HepG2 (cell line): ENCODE results near the gene ADGRG1. TPM values are rescaled to one million over a fixed set of nuclear protein-coding genes. Genes with fewer than 3 reads are reported as not detected.

Source experiments
- AKAP8 ChIP-seq: sonication (generic); formaldehyde crosslinking; IDR thresholded peaks from 2 replicates; pipeline ENCODE4 v1.5.1; 2020; ENCODE audit warnings: mild to moderate bottlenecking, missing genetic modification reagents
- HNRNPK ChIP-seq: fragments of 200-400 bp; formaldehyde crosslinking; IDR thresholded peaks from 2 replicates; pipeline ENCODE4 v1.6.1; 2018; ENCODE audit warnings: low read length, low read depth, moderate library complexity, mild to moderate bottlenecking; ENCODE audit not compliant: poor library complexity, severe bottlenecking
- JARID2 ChIP-seq: sonication (generic); formaldehyde crosslinking; IDR thresholded peaks from 2 replicates; pipeline ENCODE4 v1.8.1; 2023; ENCODE audit warnings: missing genetic modification reagents, inconsistent platforms; ENCODE audit not compliant: insufficient replicate concordance
- LCORL ChIP-seq, 2 experiments: fragments of 450-650 bp in 1 of 2; sonication (generic) in 1 of 2; formaldehyde crosslinking in 1 of 2; IDR thresholded peaks; 2 replicates each; pipeline versions ENCODE4 v1.5.0 to v1.6.1; 2017 to 2020; ENCODE audit warnings: antibody characterized with exemption in 1 of 2, missing genetic modification reagents in 1 of 2
- MEIS2 ChIP-seq: sonication (generic); formaldehyde crosslinking; IDR thresholded peaks from 2 replicates; pipeline ENCODE4 v1.9.0; 2021; ENCODE audit warnings: mild to moderate bottlenecking, missing genetic modification reagents
- PAX8 ChIP-seq: sonication (generic); formaldehyde crosslinking; IDR thresholded peaks from 2 replicates; pipeline ENCODE4 v1.8.0; 2022; ENCODE audit warnings: mild to moderate bottlenecking, missing genetic modification reagents, borderline replicate concordance
- PHF21A ChIP-seq: sonication (generic); formaldehyde crosslinking; IDR thresholded peaks from 2 replicates; pipeline ENCODE4 v1.5.0; 2020; ENCODE audit warnings: mild to moderate bottlenecking, missing genetic modification reagents
- RAD51 ChIP-seq: fragments of 450-650 bp; IDR thresholded peaks from 2 replicates; pipeline ENCODE4 v1.6.1; 2016; ENCODE audit warnings: borderline replicate concordance
- ZNF124 ChIP-seq: sonication (generic); formaldehyde crosslinking; IDR thresholded peaks from 2 replicates; pipeline ENCODE4 v1.4.0; 2020; ENCODE audit warnings: missing genetic modification reagents
- ZNF567 ChIP-seq: sonication (generic); formaldehyde crosslinking; IDR thresholded peaks from 2 replicates; pipeline ENCODE4 v1.8.1; 2023; ENCODE audit warnings: mild to moderate bottlenecking, missing genetic modification reagents, borderline replicate concordance
- ZNF780A ChIP-seq: sonication (generic); formaldehyde crosslinking; IDR thresholded peaks from 2 replicates; pipeline ENCODE4 v1.8.0; 2022; ENCODE audit warnings: mild to moderate bottlenecking, missing genetic modification reagents, moderate library complexity
- polyA plus RNA-seq, 8 experiments: library from polyadenylated mRNA; depleted of rRNA in 3 of 8; stranded (reverse) in 7 of 8; unstranded in 1 of 8; fragments of >200 nt; fragmentation: Illumina TruSeq in 4 of 8; extraction: Trizol in 4 of 8; gene quantifications; 2 replicates each; pipeline versions ENCODE4 v1.2.1 to v1.2.3, GENCODE V29; 2011 to 2016; ENCODE audit warnings: low read depth in 4 of 8, missing spikeins in 1 of 8, mixed read lengths in 1 of 8; ENCODE audit not compliant: insufficient read depth in 1 of 8
- total RNA-seq, 5 experiments: library from RNA; depleted of rRNA; stranded (reverse); fragments of >200 nt; fragmentation: Illumina TruSeq; extraction: Trizol; gene quantifications; 2 replicates each; pipeline ENCODE4 v1.2.3, GENCODE V29; 2016; ENCODE audit warnings: low read depth in 1 of 5
- TF ChIP-seq, protein P1 (sequence below): sonication (generic); formaldehyde crosslinking; IDR thresholded peaks from 2 replicates; pipeline ENCODE4 v1.4.0; 2020; ENCODE audit warnings: mild to moderate bottlenecking, missing genetic modification reagents
- TF ChIP-seq, protein P2 (sequence below), 2 experiments: sonication (generic) in 1 of 2; formaldehyde crosslinking in 1 of 2; IDR thresholded peaks; 2 replicates each; pipeline versions ENCODE4 v1.4.0 to v1.6.1; 2018 to 2020; ENCODE audit warnings: missing genetic modification reagents in 2 of 2, borderline replicate concordance in 1 of 2, low read depth in 1 of 2, mild to moderate bottlenecking in 1 of 2, missing biosample characterization in 1 of 2
- TF ChIP-seq, protein P3 (sequence below): IDR thresholded peaks from 2 replicates; pipeline ENCODE4 v1.6.1; 2012; ENCODE audit warnings: low read length, improper control_type of control experiment
- TF ChIP-seq, protein P4 (sequence below): IDR thresholded peaks from 2 replicates; pipeline ENCODE4 v1.6.1; 2016; ENCODE audit warnings: missing biosample characterization, missing genetic modification reagents, low read depth

ADGRG1 gene
- total and polyA plus RNA-seq, 2 of the 13 experiments (the other 11 are each of a cell fraction or from before 2014, with no cell fraction given): 2.7 to 5.9 TPM

DNA sequence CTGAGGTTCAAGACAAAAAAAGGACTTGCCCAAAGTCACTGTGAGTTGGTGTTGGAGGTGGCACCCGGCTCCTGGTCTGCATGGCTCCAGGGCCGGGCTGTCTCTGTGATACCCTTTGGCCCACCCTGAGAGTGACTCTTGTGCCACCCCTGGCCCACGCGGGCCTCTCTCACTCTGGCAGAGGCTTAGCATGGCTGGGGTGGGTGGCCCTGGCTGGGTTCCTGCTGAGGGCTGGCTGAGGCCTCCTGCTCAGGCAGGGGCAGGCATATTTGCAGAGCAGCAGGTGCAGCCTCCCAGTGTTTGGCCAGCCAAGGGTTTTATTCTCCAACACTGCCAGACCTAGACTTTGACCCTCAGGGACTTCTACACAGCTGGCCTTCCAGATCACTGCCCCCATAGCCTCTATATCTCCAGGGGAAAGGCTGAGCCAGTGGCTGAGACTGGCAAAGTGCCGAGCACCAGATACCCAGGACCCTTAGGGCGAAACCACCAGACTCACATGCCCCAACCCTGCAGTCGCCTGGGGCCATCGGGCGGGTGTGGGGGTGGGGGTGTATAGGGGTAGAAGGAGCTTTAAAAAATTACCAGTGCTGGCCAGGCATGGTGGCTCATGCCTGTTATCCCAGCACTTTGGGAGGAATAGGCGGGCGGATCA is 21.5 kb upstream of the ADGRG1 start (continued):
- TF ChIP-seq, protein P1, sequence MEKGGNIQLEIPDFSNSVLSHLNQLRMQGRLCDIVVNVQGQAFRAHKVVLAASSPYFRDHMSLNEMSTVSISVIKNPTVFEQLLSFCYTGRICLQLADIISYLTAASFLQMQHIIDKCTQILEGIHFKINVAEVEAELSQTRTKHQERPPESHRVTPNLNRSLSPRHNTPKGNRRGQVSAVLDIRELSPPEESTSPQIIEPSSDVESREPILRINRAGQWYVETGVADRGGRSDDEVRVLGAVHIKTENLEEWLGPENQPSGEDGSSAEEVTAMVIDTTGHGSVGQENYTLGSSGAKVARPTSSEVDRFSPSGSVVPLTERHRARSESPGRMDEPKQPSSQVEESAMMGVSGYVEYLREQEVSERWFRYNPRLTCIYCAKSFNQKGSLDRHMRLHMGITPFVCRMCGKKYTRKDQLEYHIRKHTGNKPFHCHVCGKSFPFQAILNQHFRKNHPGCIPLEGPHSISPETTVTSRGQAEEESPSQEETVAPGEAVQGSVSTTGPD (CRISPR knock-in tag): peak; percentile 77; the same call in 1 of the 2 replicates
- TF ChIP-seq RAD51 (no peak), HNRNPK (no peak), LCORL (IDR thresholded peaks at IDR 0.05) (no peak), LCORL (CRISPR knock-in tag; IDR thresholded peaks at IDR 0.05) (peak; percentile 93), ZNF124 (0 out of 2 replicates have a peak, but pooled peaks have one; percentile 18), ZNF780A (CRISPR knock-in tag) (no peak; the same call in 1 of the 2 replicates), PAX8 (CRISPR knock-in tag) (no peak), ZNF567 (CRISPR knock-in tag) (no peak), AKAP8 (CRISPR knock-in tag) (peak; percentile 72; the same call in 1 of the 2 replicates), PHF21A (peak; percentile 99), MEIS2 (CRISPR knock-in tag) (no peak; the same call in 1 of the 2 replicates), JARID2 (peak; percentile 79)
- TF ChIP-seq, protein P2, sequence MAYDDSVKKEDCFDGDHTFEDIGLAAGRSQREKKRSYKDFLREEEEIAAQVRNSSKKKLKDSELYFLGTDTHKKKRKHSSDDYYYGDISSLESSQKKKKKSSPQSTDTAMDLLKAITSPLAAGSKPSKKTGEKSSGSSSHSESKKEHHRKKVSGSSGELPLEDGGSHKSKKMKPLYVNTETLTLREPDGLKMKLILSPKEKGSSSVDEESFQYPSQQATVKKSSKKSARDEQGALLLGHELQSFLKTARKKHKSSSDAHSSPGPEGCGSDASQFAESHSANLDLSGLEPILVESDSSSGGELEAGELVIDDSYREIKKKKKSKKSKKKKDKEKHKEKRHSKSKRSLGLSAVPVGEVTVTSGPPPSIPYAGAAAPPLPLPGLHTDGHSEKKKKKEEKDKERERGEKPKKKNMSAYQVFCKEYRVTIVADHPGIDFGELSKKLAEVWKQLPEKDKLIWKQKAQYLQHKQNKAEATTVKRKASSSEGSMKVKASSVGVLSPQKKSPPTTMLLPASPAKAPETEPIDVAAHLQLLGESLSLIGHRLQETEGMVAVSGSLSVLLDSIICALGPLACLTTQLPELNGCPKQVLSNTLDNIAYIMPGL (CRISPR knock-in tag; IDR thresholded peaks at IDR 0.05; ENCODE audit: borderline replicate concordance in 1 of 2, low read depth in 1 of 2): 0 out of 4 replicates have a peak, but pooled peaks of 1 of the 2 experiments have one; percentile 29
- TF ChIP-seq, protein P3, sequence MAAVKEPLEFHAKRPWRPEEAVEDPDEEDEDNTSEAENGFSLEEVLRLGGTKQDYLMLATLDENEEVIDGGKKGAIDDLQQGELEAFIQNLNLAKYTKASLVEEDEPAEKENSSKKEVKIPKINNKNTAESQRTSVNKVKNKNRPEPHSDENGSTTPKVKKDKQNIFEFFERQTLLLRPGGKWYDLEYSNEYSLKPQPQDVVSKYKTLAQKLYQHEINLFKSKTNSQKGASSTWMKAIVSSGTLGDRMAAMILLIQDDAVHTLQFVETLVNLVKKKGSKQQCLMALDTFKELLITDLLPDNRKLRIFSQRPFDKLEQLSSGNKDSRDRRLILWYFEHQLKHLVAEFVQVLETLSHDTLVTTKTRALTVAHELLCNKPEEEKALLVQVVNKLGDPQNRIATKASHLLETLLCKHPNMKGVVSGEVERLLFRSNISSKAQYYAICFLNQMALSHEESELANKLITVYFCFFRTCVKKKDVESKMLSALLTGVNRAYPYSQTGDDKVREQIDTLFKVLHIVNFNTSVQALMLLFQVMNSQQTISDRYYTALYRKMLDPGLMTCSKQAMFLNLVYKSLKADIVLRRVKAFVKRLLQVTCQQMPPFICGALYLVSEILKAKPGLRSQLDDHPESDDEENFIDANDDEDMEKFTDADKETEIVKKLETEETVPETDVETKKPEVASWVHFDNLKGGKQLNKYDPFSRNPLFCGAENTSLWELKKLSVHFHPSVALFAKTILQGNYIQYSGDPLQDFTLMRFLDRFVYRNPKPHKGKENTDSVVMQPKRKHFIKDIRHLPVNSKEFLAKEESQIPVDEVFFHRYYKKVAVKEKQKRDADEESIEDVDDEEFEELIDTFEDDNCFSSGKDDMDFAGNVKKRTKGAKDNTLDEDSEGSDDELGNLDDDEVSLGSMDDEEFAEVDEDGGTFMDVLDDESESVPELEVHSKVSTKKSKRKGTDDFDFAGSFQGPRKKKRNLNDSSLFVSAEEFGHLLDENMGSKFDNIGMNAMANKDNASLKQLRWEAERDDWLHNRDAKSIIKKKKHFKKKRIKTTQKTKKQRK: no peak
- TF ChIP-seq, protein P4, sequence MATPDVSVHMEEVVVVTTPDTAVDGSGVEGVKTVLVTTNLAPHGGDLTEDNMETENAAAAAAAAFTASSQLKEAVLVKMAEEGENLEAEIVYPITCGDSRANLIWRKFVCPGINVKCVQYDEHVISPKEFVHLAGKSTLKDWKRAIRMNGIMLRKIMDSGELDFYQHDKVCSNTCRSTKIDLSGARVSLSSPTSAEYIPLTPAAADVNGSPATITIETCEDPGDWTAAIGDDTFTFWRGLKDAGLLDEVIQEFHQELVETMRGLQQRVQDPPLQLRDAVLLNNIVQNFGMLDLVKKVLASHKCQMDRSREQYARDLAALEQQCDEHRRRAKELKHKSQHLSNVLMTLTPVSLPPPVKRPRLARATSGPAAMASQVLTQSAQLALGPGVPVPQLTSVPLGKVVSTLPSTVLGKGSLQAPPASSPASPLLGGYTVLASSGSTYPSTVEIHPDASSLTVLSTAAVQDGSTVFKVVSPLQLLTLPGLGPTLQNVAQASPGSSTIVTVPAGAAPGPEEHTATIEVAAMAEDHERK (CRISPR knock-in tag): no peak
